ENCODE results near the gene RIMBP2.

RIMBP2 gene

GRCh38 chr12:130746546-130746945 lies 30.4 kb upstream of the RIMBP2 start:
- in situ Hi-C loops (cut with MboI; ENCODE audit: low sequenced_read_pairs, unreplicated experiment): loop anchor here (25.0 kb wide), 1 partner anchor 709 kb away; no protein-coding TSS in a partner anchor
- TF ChIP-seq CTCF (IDR thresholded peaks at IDR 0.05; ENCODE audit: borderline replicate concordance, control extremely low read depth, extremely low read depth, insufficient read depth, missing control alignments): no peak
- no peak for DNase-seq (ENCODE audit: low spot score)

GRCh38 chr12:130745921-130746320 lies 29.8 kb upstream of the RIMBP2 start:
- DNase-seq (ENCODE audit: low spot score): no peak
- in situ Hi-C loops (cut with MboI; ENCODE audit: low sequenced_read_pairs, unreplicated experiment): loop anchor here (25.0 kb wide), 1 partner anchor 709 kb away; no protein-coding TSS in a partner anchor
- TF ChIP-seq CTCF (IDR thresholded peaks at IDR 0.05; ENCODE audit: borderline replicate concordance, control extremely low read depth, extremely low read depth, insufficient read depth, missing control alignments): no peak

- DNase-seq (ENCODE audit: low spot score): no peak
- no peak for TF ChIP-seq CTCF (IDR thresholded peaks at IDR 0.05; ENCODE audit: borderline replicate concordance, control extremely low read depth, extremely low read depth, insufficient read depth, missing control alignments)
- in situ Hi-C loops (cut with MboI; ENCODE audit: low sequenced_read_pairs, unreplicated experiment): loop anchor here (25.0 kb wide), 1 partner anchor 707 kb away; no protein-coding TSS in a partner anchor
Observed at GRCh38 chr12:130744274-130744673, 28.2 kb upstream of the RIMBP2 start.

- in situ Hi-C loops (cut with MboI; ENCODE audit: low sequenced_read_pairs, unreplicated experiment): loop anchor here (25.0 kb wide), 1 partner anchor 706 kb away; no protein-coding TSS in a partner anchor
Observed at GRCh38 chr12:130743606-130744005, 27.5 kb upstream of the RIMBP2 start.

GRCh38 chr12:130743176-130743575 lies 27.1 kb upstream of the RIMBP2 start:
- DNase-seq (ENCODE audit: low spot score): no peak
- in situ Hi-C loops (cut with MboI; ENCODE audit: low sequenced_read_pairs, unreplicated experiment): loop anchor here (25.0 kb wide), 1 partner anchor 706 kb away; no protein-coding TSS in a partner anchor

More at GRCh38 chr12:130743606-130744005, 27.5 kb upstream of the RIMBP2 start:
- no peak for TF ChIP-seq CTCF (IDR thresholded peaks at IDR 0.05; ENCODE audit: borderline replicate concordance, control extremely low read depth, extremely low read depth, insufficient read depth, missing control alignments)
- DNase-seq (ENCODE audit: low spot score): no peak

GRCh38 chr12:130742716-130743115 lies 26.6 kb upstream of the RIMBP2 start:
- in situ Hi-C loops (cut with MboI; ENCODE audit: low sequenced_read_pairs, unreplicated experiment): loop anchor here (25.0 kb wide), 1 partner anchor 705 kb away; no protein-coding TSS in a partner anchor
- DNase-seq (ENCODE audit: low spot score): no peak
- TF ChIP-seq CTCF (IDR thresholded peaks at IDR 0.05; ENCODE audit: borderline replicate concordance, control extremely low read depth, extremely low read depth, insufficient read depth, missing control alignments): no peak

More at GRCh38 chr12:130743176-130743575, 27.1 kb upstream of the RIMBP2 start:
- TF ChIP-seq CTCF (IDR thresholded peaks at IDR 0.05; ENCODE audit: borderline replicate concordance, control extremely low read depth, extremely low read depth, insufficient read depth, missing control alignments): no peak
